Mesenchymal stem cell (in vitro differentiated cells and primary cell): ENCODE measurements around the gene TCF25.

Experiments used
- DNase-seq: peaks from one replicate; pipeline ENCODE4 v3.0.0-alpha.2; 2013
- H2AFZ ChIP-seq: one replicate; pipeline ENCODE4 v1.6.1; 2013; ENCODE audit warnings: low read depth, mild to moderate bottlenecking, control low read depth, inconsistent platforms, low read length, moderate library complexity
- H2AK5ac ChIP-seq: 2 replicates; pipeline ENCODE4 v1.6.1; 2013; ENCODE audit warnings: low read length, moderate library complexity, mild to moderate bottlenecking, inconsistent platforms; ENCODE audit not compliant: severe bottlenecking
- H2BK120ac ChIP-seq: one replicate; pipeline ENCODE4 v1.6.1; 2013; ENCODE audit warnings: low read depth, mild to moderate bottlenecking, inconsistent platforms, low read length, moderate library complexity
- H2BK12ac ChIP-seq, 2 experiments: one replicate each; pipeline ENCODE4 v1.6.1; 2013; ENCODE audit warnings: inconsistent platforms in 2 of 2, low read length in 2 of 2, mild to moderate bottlenecking in 2 of 2, moderate library complexity in 2 of 2, control low read depth in 1 of 2
- H2BK15ac ChIP-seq: one replicate; pipeline ENCODE4 v1.6.1; 2013; ENCODE audit warnings: mild to moderate bottlenecking, low read depth, inconsistent platforms; ENCODE audit not compliant: poor library complexity, severe bottlenecking
- H2BK5ac ChIP-seq: 2 replicates; pipeline ENCODE4 v1.6.1; 2013; ENCODE audit warnings: low read depth, mild to moderate bottlenecking, low read length, control low read depth, inconsistent platforms; ENCODE audit not compliant: poor library complexity, severe bottlenecking
- H3K14ac ChIP-seq, 2 experiments: one replicate each; pipeline ENCODE4 v1.6.1; 2013; ENCODE audit warnings: inconsistent platforms in 2 of 2, low read length in 2 of 2, control low read depth in 1 of 2, mild to moderate bottlenecking in 1 of 2, moderate library complexity in 1 of 2
- H3K18ac ChIP-seq, 2 experiments: one replicate each; pipeline ENCODE4 v1.6.1; 2013; ENCODE audit warnings: inconsistent platforms in 2 of 2, low read length in 2 of 2, control low read depth in 1 of 2, low read depth in 1 of 2, mild to moderate bottlenecking in 1 of 2
- H3K23ac ChIP-seq, 2 experiments: one replicate each; pipeline ENCODE4 v1.6.1; 2013; ENCODE audit warnings: inconsistent platforms in 2 of 2, low read length in 2 of 2, mild to moderate bottlenecking in 2 of 2, moderate library complexity in 2 of 2, control low read depth in 1 of 2
- H3K27ac ChIP-seq: 2 replicates; pipeline ENCODE4 v1.5.1; 2013; ENCODE audit warnings: mild to moderate bottlenecking, moderate library complexity, low read length, control low read depth, inconsistent platforms; ENCODE audit not compliant: poor library complexity, severe bottlenecking
- H3K27me3 ChIP-seq, 2 experiments: 2 replicates each; pipeline versions ENCODE4 v1.6.1 to v1.7.0; 2013; ENCODE audit warnings: low read length in 2 of 2, mild to moderate bottlenecking in 2 of 2, moderate library complexity in 2 of 2, control low read depth in 1 of 2, inconsistent platforms in 1 of 2; ENCODE audit not compliant: control insufficient read depth in 1 of 2, insufficient read depth in 1 of 2
- H3K36me3 ChIP-seq, 2 experiments: 2 replicates each; pipeline versions ENCODE4 v1.6.1 to v1.7.0; 2013; ENCODE audit warnings: low read length in 2 of 2, control low read depth in 1 of 2, inconsistent platforms in 1 of 2, low read depth in 1 of 2, mild to moderate bottlenecking in 1 of 2; ENCODE audit not compliant: insufficient read depth in 2 of 2, control insufficient read depth in 1 of 2
- H3K4ac ChIP-seq, 2 experiments: one replicate each; pipeline ENCODE4 v1.6.1; 2013; ENCODE audit warnings: inconsistent platforms in 2 of 2, low read length in 2 of 2, mild to moderate bottlenecking in 2 of 2, moderate library complexity in 2 of 2, control low read depth in 1 of 2, low read depth in 1 of 2
- H3K4me1 ChIP-seq: 2 replicates; pipeline ENCODE4 v1.6.1; 2013; ENCODE audit warnings: low read depth, low read length, control low read depth; ENCODE audit not compliant: control insufficient read depth, insufficient read depth
- H3K4me2 ChIP-seq: 2 replicates; pipeline ENCODE4 v1.6.1; 2013; ENCODE audit warnings: low read length, mild to moderate bottlenecking, inconsistent platforms; ENCODE audit not compliant: poor library complexity, severe bottlenecking
- H3K4me3 ChIP-seq, 2 experiments: 2 replicates each; pipeline versions ENCODE4 v1.5.1 to v1.7.0; 2013; ENCODE audit warnings: low read length in 2 of 2, mild to moderate bottlenecking in 2 of 2, control low read depth in 1 of 2, low read depth in 1 of 2; ENCODE audit not compliant: insufficient read depth in 1 of 2
- H3K79me1 ChIP-seq: replicated peaks from 2 replicates; pipeline ENCODE4 v1.6.1; 2013; ENCODE audit warnings: mild to moderate bottlenecking, control low read depth, low read length, inconsistent platforms; ENCODE audit not compliant: poor library complexity, severe bottlenecking
- H3K9ac ChIP-seq: 2 replicates; pipeline ENCODE4 v1.7.0; 2013; ENCODE audit warnings: mild to moderate bottlenecking, low read length, moderate library complexity
- H3K9me3 ChIP-seq: 2 replicates; pipeline ENCODE4 v1.7.0; 2013; ENCODE audit warnings: mild to moderate bottlenecking, low read length; ENCODE audit not compliant: control insufficient read depth
- H4K8ac ChIP-seq: one replicate; pipeline ENCODE4 v1.6.1; 2013; ENCODE audit warnings: inconsistent platforms, mild to moderate bottlenecking, low read length, moderate library complexity
- H4K91ac ChIP-seq: one replicate; pipeline ENCODE4 v1.6.1; 2013; ENCODE audit warnings: mild to moderate bottlenecking, low read length, inconsistent platforms
- WGBS: methylation state at CpG from one replicate; pipeline ENCODE4 v1.1.7; 2013; ENCODE audit warnings: mixed read lengths; 5-methylcytosine and 5-hydroxymethylcytosine counted together

Gene TCF25

GRCh38 chr16:89827383-89828198, 45.8 kb upstream of the TCF25 start:
- Histone ChIP-seq H2AFZ (peak overlapping the region; percentile 33), H2BK5ac (no peak overlapping the region)

GRCh38 chr16:89828199-89828869, 45.1 kb upstream of the TCF25 start, which contains the start of gene SPIRE2:
TSS of gene SPIRE2 (plus strand) at chr16:89828475. CDS start at chr16:89828551, 76 bp downstream.
- peak within 1 kb of the TSS; percentile 66 to 81 for H3K4me3 ChIP-seq
- no peaks in the 10 kb centered on the region for H3K79me1 ChIP-seq
- peaks cover 0 to 3% of the 10 kb centered on the region in 2 experiments for H3K36me3 ChIP-seq
- H4K91ac ChIP-seq, result peak within 1 kb of the TSS; percentile 65
- WGBS, result under 1% methylated on average over 38 of the region's 98 CpGs
- peak within 1 kb of the TSS; percentile 33 for H2AFZ ChIP-seq
- H2BK120ac ChIP-seq, result peak within 1 kb of the TSS; percentile 83
- H3K4me2 ChIP-seq, result peak within 1 kb of the TSS; percentile 93
- H4K8ac ChIP-seq, result peak within 1 kb of the TSS; percentile 49
- no peak within 1 kb of the TSS for H3K14ac ChIP-seq
- no peak within 1 kb of the TSS for H2BK5ac ChIP-seq
- H3K27me3 ChIP-seq, result no peaks in the 10 kb centered on the region
- H3K4me1 ChIP-seq, result peaks cover 17% of the 10 kb centered on the region
- H3K4ac ChIP-seq, result peak within 1 kb of the TSS in 1 of 2 experiments; percentile 11
- no peaks in the 10 kb centered on the region for H3K9me3 ChIP-seq
- H3K23ac ChIP-seq, result no peak within 1 kb of the TSS
- DNase-seq, result peak; percentile 81
- peak within 1 kb of the TSS; percentile 67 for H2BK15ac ChIP-seq
- H2AK5ac ChIP-seq, result no peak within 1 kb of the TSS
- peak within 1 kb of the TSS; percentile 85 for H3K9ac ChIP-seq
- no peak within 1 kb of the TSS for H2BK12ac ChIP-seq
- no peak within 1 kb of the TSS for H3K27ac ChIP-seq
- H3K18ac ChIP-seq, result peak within 1 kb of the TSS; percentile 54 to 66

More at GRCh38 chr16:89827383-89828198, 45.8 kb upstream of the TCF25 start:
- no peak overlapping the region for H3K23ac ChIP-seq
- H3K4me1 ChIP-seq, result peaks cover 17% of the 10 kb centered on the region
- H3K4ac ChIP-seq, result peak overlapping the region in 1 of 2 experiments; percentile 11
- peak overlapping the region; percentile 67 for H2BK15ac ChIP-seq
- peak overlapping the region; percentile 66 to 81 for H3K4me3 ChIP-seq
- H4K8ac ChIP-seq, result peak overlapping the region; percentile 49
- H3K36me3 ChIP-seq, result peaks cover 0 to 4% of the 10 kb centered on the region in 2 experiments
- H4K91ac ChIP-seq, result peak overlapping the region; percentile 65
- H3K18ac ChIP-seq, result peak overlapping the region; percentile 54 to 66
- no peaks in the 10 kb centered on the region for H3K27me3 ChIP-seq
- DNase-seq, result peak; percentile 91
- H3K4me2 ChIP-seq, result peak overlapping the region; percentile 87
- H3K14ac ChIP-seq, result no peak overlapping the region
- peak overlapping the region; percentile 85 for H3K9ac ChIP-seq
- H3K27ac ChIP-seq, result no peak overlapping the region
- no peaks in the 10 kb centered on the region for H3K79me1 ChIP-seq
- H2BK12ac ChIP-seq, result no peak overlapping the region
- no peak overlapping the region for H2AK5ac ChIP-seq
- peak overlapping the region; percentile 83 for H2BK120ac ChIP-seq
- 10% methylated on average over 34 of the region's 43 CpGs for WGBS
- H3K9me3 ChIP-seq, result no peaks in the 10 kb centered on the region

- no peak overlapping the region for H3K14ac ChIP-seq
- H3K36me3 ChIP-seq, result peaks cover 0 to 7% of the 10 kb centered on the region in 2 experiments
- DNase-seq, result no peak
- no peak overlapping the region for H2BK15ac ChIP-seq
- H4K91ac ChIP-seq, result no peak overlapping the region
- no peak overlapping the region for H2BK120ac ChIP-seq
- H2BK12ac ChIP-seq, result no peak overlapping the region
- no peak overlapping the region for H3K4ac ChIP-seq
- H3K4me3 ChIP-seq, result peak overlapping the region; percentile 66 to 73
- no peak overlapping the region for H4K8ac ChIP-seq
- no peaks in the 10 kb centered on the region for H3K79me1 ChIP-seq
- no peak overlapping the region for H2AFZ ChIP-seq
- H3K18ac ChIP-seq, result peak overlapping the region in 1 of 2 experiments; percentile 29
- 19% methylated on average over 21 of the region's 26 CpGs for WGBS
- H3K23ac ChIP-seq, result no peak overlapping the region
- H2BK5ac ChIP-seq, result no peak overlapping the region
- no peak overlapping the region for H2AK5ac ChIP-seq
- H3K4me2 ChIP-seq, result peak overlapping the region; percentile 93
- H3K4me1 ChIP-seq, result peaks cover 19% of the 10 kb centered on the region
- H3K9ac ChIP-seq, result peak overlapping the region; percentile 41
- no peak overlapping the region for H3K27ac ChIP-seq
- no peaks in the 10 kb centered on the region for H3K27me3 ChIP-seq
- no peaks in the 10 kb centered on the region for H3K9me3 ChIP-seq
Observed at GRCh38 chr16:89828870-89829629, 44.3 kb upstream of the TCF25 start.
